Right atrium auricular region (tissue), 2 donors: ENCODE measurements around the gene WNK2. TPM values are rescaled to one million over a fixed set of nuclear protein-coding genes. Genes with fewer than 3 reads are reported as not detected.
"Not testable (repeated sequence)": the region's sequence is repeated elsewhere in the genome, so short reads cannot be mapped to it uniquely, and the experiment has no call there.

Experiments
- DNase-seq: peaks from one replicate; pipeline ENCODE4 v3.0.0-alpha.2; 2019; ENCODE audit warnings: low spot score
- H3K27ac ChIP-seq, 2 donors: fragments of 200-600 bp; sonication (generic); 1 replicate in 1 of 2; 2 replicates in 1 of 2; pipeline ENCODE4 v1.5.1; 2016 to 2019
- H3K27me3 ChIP-seq, 2 donors: fragments of 200-600 bp; sonication (generic); one replicate each; pipeline versions ENCODE4 v1.5.1 to v1.6.0; 2017 to 2019
- H3K36me3 ChIP-seq: fragments of 200-600 bp; sonication (generic); one replicate; pipeline ENCODE4 v1.5.1; 2016
- H3K4me1 ChIP-seq, 2 donors: fragments of 200-600 bp; sonication (generic); one replicate each; pipeline versions ENCODE4 v1.5.1 to v1.6.0; 2017 to 2019
- H3K4me3 ChIP-seq, 2 donors: fragments of 200-600 bp; sonication (generic); 1 replicate in 1 of 2; 2 replicates in 1 of 2; pipeline ENCODE4 v1.5.1; 2017 to 2019; ENCODE audit warnings: mild to moderate bottlenecking in 1 of 2, moderate library complexity in 1 of 2
- H3K9me3 ChIP-seq, 2 donors: fragments of 200-600 bp; sonication (generic); one replicate each; pipeline ENCODE4 v1.5.1; 2019
- CTCF ChIP-seq, 2 donors: fragments of 200-600 bp; sonication (generic); IDR thresholded peaks; one replicate each; pipeline ENCODE4 v1.5.1; 2019; ENCODE audit warnings: antibody characterized with exemption in 2 of 2
- total RNA-seq, 2 donors: library from RNA; depleted of rRNA; stranded (reverse); fragments of >200 nt; gene quantifications; one replicate each; pipeline ENCODE4 v1.1.0, GENCODE V29; 2016

Gene WNK2
- total RNA-seq, 2 donors from 2014 or later = 61.4 to 132 TPM

- DNase-seq = no peak
- H3K36me3 ChIP-seq = peaks cover 13% of the 10 kb centered on the region
- H3K4me3 ChIP-seq = no peak overlapping the region
- H3K9me3 ChIP-seq = no peaks in the 10 kb centered on the region
- H3K4me1 ChIP-seq = no peaks in the 10 kb centered on the region
- no peak for TF ChIP-seq CTCF (IDR thresholded peaks at IDR 0.05)
- no peaks in the 10 kb centered on the region for H3K27me3 ChIP-seq
- H3K27ac ChIP-seq = no peak overlapping the region
Measured at GRCh38 chr9:93320591-93321219, 136.8 kb downstream of the WNK2 start.

GRCh38 chr9:93321220-93321610, 137.3 kb downstream of the WNK2 start:
- no peak overlapping the region for H3K4me3 ChIP-seq
- TF ChIP-seq CTCF (IDR thresholded peaks at IDR 0.05) = no peak
- no peaks in the 10 kb centered on the region for H3K9me3 ChIP-seq
- no peaks in the 10 kb centered on the region for H3K27me3 ChIP-seq
- DNase-seq = no peak
- peaks cover 13% of the 10 kb centered on the region for H3K36me3 ChIP-seq
- H3K4me1 ChIP-seq = no peaks in the 10 kb centered on the region
- no peak overlapping the region for H3K27ac ChIP-seq

- H3K36me3 ChIP-seq, H3K27ac ChIP-seq, H3K4me3 ChIP-seq, DNase-seq, H3K27me3 ChIP-seq, H3K4me1 ChIP-seq, H3K9me3 ChIP-seq: not testable (repeated sequence)
Measured at GRCh38 chr9:93323446-93323954, 139.6 kb downstream of the WNK2 start.

GRCh38 chr9:93324191-93324834, 140.4 kb downstream of the WNK2 start:
- H3K4me1 ChIP-seq = no peaks in the 10 kb centered on the region
- no peaks in the 10 kb centered on the region for H3K27me3 ChIP-seq
- H3K27ac ChIP-seq = no peak overlapping the region
- H3K9me3 ChIP-seq = no peaks in the 10 kb centered on the region
- TF ChIP-seq CTCF (IDR thresholded peaks at IDR 0.05) = no peak
- H3K36me3 ChIP-seq = no peaks in the 10 kb centered on the region
- no peak overlapping the region for H3K4me3 ChIP-seq
- no peak for DNase-seq

- H3K9me3 ChIP-seq = no peaks in the 10 kb centered on the region
- no peaks in the 10 kb centered on the region for H3K36me3 ChIP-seq
- no peak overlapping the region for H3K4me3 ChIP-seq
- H3K27me3 ChIP-seq = no peaks in the 10 kb centered on the region
- no peaks in the 10 kb centered on the region for H3K4me1 ChIP-seq
- no peak for TF ChIP-seq CTCF (IDR thresholded peaks at IDR 0.05)
- DNase-seq = no peak
- no peak overlapping the region for H3K27ac ChIP-seq
Measured at GRCh38 chr9:93325307-93326035, 141.5 kb downstream of the WNK2 start.

- Histone ChIP-seq H3K9me3 (no peaks in the 10 kb centered on the region), H3K36me3 (no peaks in the 10 kb centered on the region), H3K4me1 (no peaks in the 10 kb centered on the region), H3K27ac (no peak overlapping the region), H3K27me3 (no peaks in the 10 kb centered on the region), H3K4me3 (no peak overlapping the region)
- TF ChIP-seq CTCF (IDR thresholded peaks at IDR 0.05) = no peak
- no peak for DNase-seq
Measured at GRCh38 chr9:93326056-93326455, 142.1 kb downstream of the WNK2 start.
